ENCODE results near the gene SLC5A12.

Gene SLC5A12

DNA sequence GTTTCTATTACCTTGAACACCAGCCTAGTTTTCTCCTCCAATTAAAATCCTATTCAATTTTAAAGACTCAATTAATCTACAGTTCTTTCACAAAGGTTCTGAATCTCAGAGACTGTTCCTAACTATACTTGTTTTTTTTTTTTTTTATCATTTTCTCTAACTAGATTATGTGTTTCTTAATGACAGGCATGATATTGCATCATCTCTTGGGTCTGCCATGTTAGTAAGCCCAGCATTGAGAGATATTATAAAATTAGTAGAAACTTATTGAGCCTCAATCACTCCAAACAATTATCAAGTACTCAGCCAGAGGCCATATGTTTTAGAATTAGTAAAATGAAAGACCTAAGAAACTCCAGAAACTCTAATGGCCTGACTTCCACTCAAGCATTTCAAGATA lies 28.1 kb upstream of the SLC5A12 start:
- H3K36me3 ChIP-seq = no peaks in the 10 kb centered on the region
- H3K9me3 ChIP-seq = no peaks in the 10 kb centered on the region
- H3K27ac ChIP-seq = no peak overlapping the region
- no peak overlapping the region for H3K4me3 ChIP-seq (ENCODE audit: low read depth in 1 of 2, low read length in 1 of 2)
- H3K4me1 ChIP-seq (ENCODE audit: control insufficient read depth in 1 of 2, insufficient read depth in 1 of 2, low read depth in 1 of 2, low read length in 1 of 2) = no peaks in the 10 kb centered on the region
- TF ChIP-seq, protein P1, sequence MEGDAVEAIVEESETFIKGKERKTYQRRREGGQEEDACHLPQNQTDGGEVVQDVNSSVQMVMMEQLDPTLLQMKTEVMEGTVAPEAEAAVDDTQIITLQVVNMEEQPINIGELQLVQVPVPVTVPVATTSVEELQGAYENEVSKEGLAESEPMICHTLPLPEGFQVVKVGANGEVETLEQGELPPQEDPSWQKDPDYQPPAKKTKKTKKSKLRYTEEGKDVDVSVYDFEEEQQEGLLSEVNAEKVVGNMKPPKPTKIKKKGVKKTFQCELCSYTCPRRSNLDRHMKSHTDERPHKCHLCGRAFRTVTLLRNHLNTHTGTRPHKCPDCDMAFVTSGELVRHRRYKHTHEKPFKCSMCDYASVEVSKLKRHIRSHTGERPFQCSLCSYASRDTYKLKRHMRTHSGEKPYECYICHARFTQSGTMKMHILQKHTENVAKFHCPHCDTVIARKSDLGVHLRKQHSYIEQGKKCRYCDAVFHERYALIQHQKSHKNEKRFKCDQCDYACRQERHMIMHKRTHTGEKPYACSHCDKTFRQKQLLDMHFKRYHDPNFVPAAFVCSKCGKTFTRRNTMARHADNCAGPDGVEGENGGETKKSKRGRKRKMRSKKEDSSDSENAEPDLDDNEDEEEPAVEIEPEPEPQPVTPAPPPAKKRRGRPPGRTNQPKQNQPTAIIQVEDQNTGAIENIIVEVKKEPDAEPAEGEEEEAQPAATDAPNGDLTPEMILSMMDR (IDR thresholded peaks at IDR 0.05) = no peak
- H3K27me3 ChIP-seq = no peaks in the 10 kb centered on the region

DNA sequence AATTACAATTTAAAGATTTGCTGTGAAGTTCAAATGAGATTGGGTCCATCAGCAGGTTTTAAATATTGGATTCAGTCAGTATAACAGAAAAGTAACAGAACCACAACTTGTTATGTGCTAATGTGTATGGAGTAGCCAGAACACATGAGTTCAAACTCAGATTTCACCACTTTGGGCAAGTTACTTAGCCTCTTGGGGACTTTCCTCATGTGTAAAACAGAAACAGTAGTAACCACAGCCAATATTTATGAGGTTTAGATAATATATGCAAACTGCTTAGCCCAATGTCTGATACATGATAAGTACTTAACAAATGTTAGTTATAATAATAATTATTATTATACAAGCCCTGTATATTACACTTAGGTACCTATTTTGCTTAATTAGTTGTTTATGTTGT lies 21.8 kb upstream of the SLC5A12 start:
- Histone ChIP-seq H3K27me3 (no peaks in the 10 kb centered on the region), H3K36me3 (no peaks in the 10 kb centered on the region)
- TF ChIP-seq, protein P1 (IDR thresholded peaks at IDR 0.05) = no peak

DNA sequence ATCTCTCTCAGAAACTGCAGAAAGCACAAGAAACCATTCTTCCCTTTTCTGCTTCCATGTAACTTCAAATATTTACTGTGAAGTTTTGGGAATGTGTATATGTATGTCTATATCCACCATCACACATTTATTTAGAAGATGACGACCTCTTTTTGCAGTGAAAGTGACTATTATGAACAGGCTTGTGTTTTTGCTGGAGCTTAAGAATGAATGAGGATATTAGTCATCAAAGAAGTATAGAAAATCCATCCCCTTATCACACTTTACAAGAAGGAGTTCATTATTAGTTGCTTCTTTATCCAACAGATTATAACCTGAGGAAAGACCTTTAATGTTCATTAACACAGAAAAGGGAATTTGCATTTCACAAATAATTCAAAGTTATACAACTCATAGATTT lies 21.1 kb upstream of the SLC5A12 start:
- no peaks in the 10 kb centered on the region for H3K4me1 ChIP-seq (ENCODE audit: control insufficient read depth in 1 of 2, insufficient read depth in 1 of 2, low read depth in 1 of 2, low read length in 1 of 2)
- no peak overlapping the region for H3K4me3 ChIP-seq (ENCODE audit: low read depth in 1 of 2, low read length in 1 of 2)
- no peaks in the 10 kb centered on the region for H3K27me3 ChIP-seq
- H3K27ac ChIP-seq = no peak overlapping the region
- no peaks in the 10 kb centered on the region for H3K9me3 ChIP-seq
- H3K36me3 ChIP-seq = no peaks in the 10 kb centered on the region
- TF ChIP-seq, protein P1 (IDR thresholded peaks at IDR 0.05) = no peak

More for the DNA sequence above, 21.8 kb upstream of the SLC5A12 start:
- Histone ChIP-seq H3K4me3 (ENCODE audit: low read depth in 1 of 2, low read length in 1 of 2) (no peak overlapping the region), H3K27ac (no peak overlapping the region), H3K4me1 (ENCODE audit: control insufficient read depth in 1 of 2, insufficient read depth in 1 of 2, low read depth in 1 of 2, low read length in 1 of 2) (no peaks in the 10 kb centered on the region), H3K9me3 (no peaks in the 10 kb centered on the region)

DNA sequence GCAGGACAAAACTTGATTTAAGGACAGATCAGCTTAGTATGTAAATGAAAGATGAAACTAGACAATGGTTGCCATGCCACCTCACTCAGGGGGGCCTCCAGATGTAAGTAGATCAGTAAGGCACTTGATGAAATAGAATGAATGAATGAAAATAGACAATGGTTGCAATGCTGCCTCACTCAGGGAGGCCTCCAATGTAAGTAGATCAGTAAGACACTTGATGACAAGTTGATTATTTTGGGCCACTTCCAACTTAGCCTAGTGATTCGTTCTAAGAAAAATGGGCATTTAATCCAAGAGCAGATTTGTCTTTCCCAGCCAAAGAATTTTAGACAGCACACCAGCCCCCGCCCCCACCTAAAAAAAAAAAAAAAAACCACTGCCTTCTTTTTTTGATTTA lies 19.2 kb upstream of the SLC5A12 start:
- Histone ChIP-seq H3K4me3 (ENCODE audit: low read depth in 1 of 2, low read length in 1 of 2) (no peak overlapping the region), H3K27ac (no peak overlapping the region), H3K27me3 (no peaks in the 10 kb centered on the region), H3K4me1 (ENCODE audit: control insufficient read depth in 1 of 2, insufficient read depth in 1 of 2, low read depth in 1 of 2, low read length in 1 of 2) (no peaks in the 10 kb centered on the region), H3K36me3 (no peaks in the 10 kb centered on the region), H3K9me3 (no peaks in the 10 kb centered on the region)
- TF ChIP-seq, protein P1 (IDR thresholded peaks at IDR 0.05) = no peak

DNA sequence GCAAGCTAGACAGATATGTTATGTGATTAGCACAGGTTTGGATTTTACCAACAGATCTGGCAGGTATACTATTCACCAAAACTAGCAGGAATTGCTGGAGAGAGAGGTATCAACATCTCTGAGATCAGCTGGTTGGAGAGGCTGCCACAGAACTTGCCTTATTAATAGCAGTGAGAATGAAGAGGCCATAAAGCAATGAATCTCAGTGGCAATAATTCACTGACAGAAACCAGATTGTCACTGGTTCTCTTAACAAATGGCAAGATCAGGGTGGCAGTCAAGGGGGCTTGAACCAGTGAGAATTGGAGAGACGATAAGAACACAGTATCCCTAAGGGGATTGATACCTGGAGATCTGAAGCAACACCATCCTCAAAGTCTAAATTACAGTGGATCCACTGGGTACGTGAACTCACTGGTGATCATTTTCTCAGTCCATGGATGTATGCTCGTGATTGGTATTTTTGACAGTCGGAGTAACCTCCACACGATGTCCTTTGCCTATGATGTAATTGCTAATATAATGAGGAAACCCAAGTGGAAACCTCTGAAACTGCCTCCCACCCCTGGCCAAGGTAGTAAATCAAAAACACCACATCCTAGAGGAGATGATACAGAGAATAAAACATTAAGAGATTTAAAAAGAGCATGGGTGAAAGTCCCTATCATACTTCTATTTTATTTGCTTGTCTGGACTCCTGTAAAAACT lies 17.7 kb upstream of the SLC5A12 start:
- Histone ChIP-seq H3K27me3 (no peaks in the 10 kb centered on the region), H3K27ac (no peak overlapping the region), H3K9me3 (no peaks in the 10 kb centered on the region), H3K4me3 (ENCODE audit: low read depth in 1 of 2, low read length in 1 of 2) (no peak overlapping the region), H3K36me3 (no peaks in the 10 kb centered on the region), H3K4me1 (ENCODE audit: control insufficient read depth in 1 of 2, insufficient read depth in 1 of 2, low read depth in 1 of 2, low read length in 1 of 2) (no peaks in the 10 kb centered on the region)
- TF ChIP-seq, protein P1 (IDR thresholded peaks at IDR 0.05) = no peak
